Upper lobe of right lung (tissue), 1 donor: Measurements from ENCODE around the gene WTIP. TPM values are rescaled to one million over a fixed set of nuclear protein-coding genes. Genes with fewer than 3 reads are reported as not detected.
"Not testable (repeated sequence)": the region's sequence is repeated elsewhere in the genome, so short reads cannot be mapped to it uniquely, and the experiment has no call there.

Experiments used
- ATAC-seq: fragments of 200-7000 bp; cut with Tn5 transposase; one replicate; pipeline ENCODE4 v1.9.1; 2020; ENCODE audit warnings: mild to moderate bottlenecking, moderate library complexity
- DNase-seq: peaks from one replicate; pipeline ENCODE4 v3.0.0-alpha.2; 2020
- H3K27ac ChIP-seq: fragments of 200-600 bp; one replicate; pipeline ENCODE4 v1.8.0; 2022
- H3K27me3 ChIP-seq: fragments of 200-600 bp; one replicate; pipeline ENCODE4 v1.8.0; 2022; ENCODE audit warnings: mild to moderate bottlenecking
- H3K36me3 ChIP-seq: fragments of 200-600 bp; one replicate; pipeline ENCODE4 v1.8.0; 2022
- H3K4me1 ChIP-seq: fragments of 200-600 bp; one replicate; pipeline ENCODE4 v1.8.0; 2022
- H3K4me3 ChIP-seq: fragments of 200-600 bp; one replicate; pipeline ENCODE4 v1.8.0; 2022; ENCODE audit warnings: mild to moderate bottlenecking
- H3K9me3 ChIP-seq: fragments of 200-600 bp; one replicate; pipeline ENCODE4 v1.8.0; 2022
- intact Hi-C: fragments of 100-400 bp; cut with DNase I; formaldehyde crosslinking; loops from one replicate; pipeline ENCODE4 v1.11.0; 2022
- total RNA-seq: library from RNA; stranded (reverse); fragmentation: NEBNext Ultra II Directional; extraction: Animal tissue kit (Norgen Biotek cat#: 25700); gene quantifications from one replicate; pipeline ENCODE4 v1.2.1, GENCODE V29; 2021
- TF ChIP-seq, protein P1 (sequence below): fragments of 200-600 bp; IDR thresholded peaks from one replicate; pipeline ENCODE4 v1.8.0; 2022; ENCODE audit warnings: antibody characterized with exemption
- donor health status: DM: no; HTN: yes; CAD: no; lungs with severe emphysema.

WTIP gene
- total RNA-seq, 1 donor from 2014 or later, result 37.1 TPM

DNA sequence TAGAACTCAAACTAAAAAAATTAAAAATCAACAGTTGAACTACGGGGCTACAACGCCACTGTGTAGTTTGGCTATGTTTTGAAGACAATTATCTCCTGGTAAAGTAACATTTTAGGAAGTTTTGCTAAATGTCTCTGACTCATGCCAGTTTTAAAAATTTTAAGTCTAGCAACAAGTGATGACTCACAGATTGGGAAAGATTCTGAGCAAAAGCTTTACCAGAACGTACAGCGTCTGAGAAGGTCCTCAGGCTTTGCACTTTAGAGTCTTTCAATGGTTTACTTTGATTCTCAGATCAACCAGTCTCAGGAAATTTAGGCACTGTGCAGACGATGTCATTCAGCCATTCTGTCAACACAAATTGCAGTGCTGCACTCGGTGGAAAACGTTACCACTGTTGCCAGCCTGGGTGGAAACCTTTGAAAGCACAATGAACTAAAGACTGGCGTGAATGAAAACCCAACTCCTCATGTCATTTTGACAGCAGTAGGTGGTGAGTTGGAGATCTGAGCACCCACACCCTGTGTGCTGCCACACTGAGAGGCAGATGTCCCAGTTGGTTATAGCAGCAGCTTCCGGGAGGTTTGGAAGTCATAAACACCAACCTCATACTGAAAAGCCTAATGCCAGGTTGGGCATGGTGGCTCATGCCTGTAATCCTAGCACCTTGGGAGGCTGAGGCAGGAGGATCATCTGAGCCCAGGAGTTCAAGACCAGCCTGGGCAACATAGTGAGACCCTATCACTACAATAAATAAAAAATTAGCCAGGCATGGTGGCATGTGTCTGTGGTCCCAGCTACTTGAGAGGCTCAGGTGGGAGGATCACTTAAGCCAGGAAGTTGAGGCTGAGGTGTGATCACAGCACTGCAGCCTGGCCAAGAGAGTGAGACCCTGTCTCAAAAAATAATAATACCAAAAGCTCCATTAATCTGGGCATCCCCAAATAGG is 6.3 kb upstream of the WTIP start:
- H3K4me1 ChIP-seq, result no peaks in the 10 kb centered on the region
- ATAC-seq (no peak), DNase-seq (no peak)
- H3K27me3 ChIP-seq, result no peaks in the 10 kb centered on the region
- H3K27ac ChIP-seq, result peak overlapping the region; percentile 14
- peaks cover 28% of the 10 kb centered on the region for H3K36me3 ChIP-seq
- intact Hi-C loops, result no loop called here
- TF ChIP-seq, protein P1, sequence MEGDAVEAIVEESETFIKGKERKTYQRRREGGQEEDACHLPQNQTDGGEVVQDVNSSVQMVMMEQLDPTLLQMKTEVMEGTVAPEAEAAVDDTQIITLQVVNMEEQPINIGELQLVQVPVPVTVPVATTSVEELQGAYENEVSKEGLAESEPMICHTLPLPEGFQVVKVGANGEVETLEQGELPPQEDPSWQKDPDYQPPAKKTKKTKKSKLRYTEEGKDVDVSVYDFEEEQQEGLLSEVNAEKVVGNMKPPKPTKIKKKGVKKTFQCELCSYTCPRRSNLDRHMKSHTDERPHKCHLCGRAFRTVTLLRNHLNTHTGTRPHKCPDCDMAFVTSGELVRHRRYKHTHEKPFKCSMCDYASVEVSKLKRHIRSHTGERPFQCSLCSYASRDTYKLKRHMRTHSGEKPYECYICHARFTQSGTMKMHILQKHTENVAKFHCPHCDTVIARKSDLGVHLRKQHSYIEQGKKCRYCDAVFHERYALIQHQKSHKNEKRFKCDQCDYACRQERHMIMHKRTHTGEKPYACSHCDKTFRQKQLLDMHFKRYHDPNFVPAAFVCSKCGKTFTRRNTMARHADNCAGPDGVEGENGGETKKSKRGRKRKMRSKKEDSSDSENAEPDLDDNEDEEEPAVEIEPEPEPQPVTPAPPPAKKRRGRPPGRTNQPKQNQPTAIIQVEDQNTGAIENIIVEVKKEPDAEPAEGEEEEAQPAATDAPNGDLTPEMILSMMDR, result no peak
- H3K4me3 ChIP-seq, result no peak overlapping the region
- H3K9me3 ChIP-seq, result no peaks in the 10 kb centered on the region

DNA sequence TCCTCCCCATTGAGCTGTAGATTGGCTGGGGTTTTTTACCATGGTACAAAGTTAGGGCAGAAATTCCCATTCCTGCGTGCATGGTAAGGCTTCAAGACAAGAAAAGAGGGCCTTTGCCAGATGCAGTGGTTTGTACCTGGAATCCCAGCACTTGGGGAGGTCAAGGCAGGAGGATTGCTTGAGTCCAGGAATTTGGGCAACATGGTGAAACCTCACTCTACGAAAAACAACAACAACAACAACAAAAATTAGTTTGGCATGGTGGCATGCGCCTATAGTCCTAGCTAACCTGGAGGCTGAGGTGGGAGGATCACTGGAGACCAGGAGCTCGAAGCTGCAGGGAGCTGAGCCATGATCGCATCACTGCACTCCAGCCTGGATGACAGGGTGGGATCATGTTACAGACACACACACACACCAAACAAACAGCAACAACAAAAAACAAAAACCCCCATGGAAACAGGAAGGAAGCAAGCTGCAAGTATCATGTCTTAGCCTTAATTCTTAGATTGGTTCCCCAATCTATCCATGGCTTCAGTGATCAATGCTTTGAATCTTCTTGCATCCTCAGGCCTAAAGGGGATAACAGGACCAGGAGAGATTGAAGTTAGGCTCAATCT is 5.5 kb upstream of the WTIP start:
- H3K36me3 ChIP-seq, result peaks cover 20% of the 10 kb centered on the region
- H3K9me3 ChIP-seq, result no peaks in the 10 kb centered on the region
- no peaks in the 10 kb centered on the region for H3K4me1 ChIP-seq
- ATAC-seq, result no peak
- TF ChIP-seq, protein P1, result no peak
- DNase-seq, result no peak
- intact Hi-C loops, result no loop called here
- no peaks in the 10 kb centered on the region for H3K27me3 ChIP-seq
- H3K4me3 ChIP-seq, result no peak overlapping the region
- no peak overlapping the region for H3K27ac ChIP-seq

DNA sequence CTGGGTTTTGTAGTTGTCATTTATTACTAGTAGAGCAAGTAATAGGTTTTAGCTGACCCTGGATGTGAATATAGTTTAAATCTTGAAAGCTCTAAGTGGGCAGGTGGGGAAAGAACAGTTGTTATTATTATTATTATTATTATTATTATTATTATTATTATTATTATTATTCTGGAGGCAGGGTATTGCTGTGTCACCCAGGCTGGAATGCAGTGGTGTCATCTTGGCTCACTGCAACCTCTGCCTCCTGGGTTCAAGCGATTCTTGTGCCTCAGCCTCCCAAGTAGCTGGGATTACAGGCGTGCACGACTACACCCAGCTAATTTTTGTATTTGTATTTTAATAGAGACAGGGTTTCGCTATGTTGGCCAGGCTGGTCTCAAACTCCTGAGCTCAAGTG is 3.1 kb upstream of the WTIP start:
- H3K9me3 ChIP-seq, H3K4me1 ChIP-seq, ATAC-seq, H3K4me3 ChIP-seq, intact Hi-C loops, DNase-seq, H3K36me3 ChIP-seq, H3K27ac ChIP-seq, H3K27me3 ChIP-seq: not testable (repeated sequence)

GRCh38 chr19:34479396-34479795 is 2.2 kb upstream of the WTIP start:
- Histone ChIP-seq H3K4me1 (peaks cover 13% of the 10 kb centered on the region), H3K36me3 (no peaks in the 10 kb centered on the region), H3K9me3 (no peaks in the 10 kb centered on the region), H3K27me3 (no peaks in the 10 kb centered on the region), H3K4me3 (no peak overlapping the region), H3K27ac (no peak overlapping the region)
- DNase-seq, result no peak
- no peak for ATAC-seq
- intact Hi-C loops, result no loop called here
- TF ChIP-seq, protein P1, result no peak

- peak overlapping the region; percentile 81 for H3K27ac ChIP-seq
- DNase-seq (no peak), ATAC-seq (no peak)
- intact Hi-C loops, result no loop called here
- peaks cover 14% of the 10 kb centered on the region for H3K4me1 ChIP-seq
- no peaks in the 10 kb centered on the region for H3K36me3 ChIP-seq
- TF ChIP-seq, protein P1, result no peak
- no peaks in the 10 kb centered on the region for H3K9me3 ChIP-seq
- H3K27me3 ChIP-seq, result no peaks in the 10 kb centered on the region
- H3K4me3 ChIP-seq, result no peak overlapping the region
Observed at GRCh38 chr19:34480491-34480890, 1.1 kb upstream of the WTIP start.

- H3K36me3 ChIP-seq, result no peaks in the 10 kb centered on the region
- H3K9me3 ChIP-seq, result no peaks in the 10 kb centered on the region
- TF ChIP-seq, protein P1, result no peak
- peak overlapping the region; percentile 60 for H3K4me3 ChIP-seq
- peaks cover 14% of the 10 kb centered on the region for H3K4me1 ChIP-seq
- H3K27ac ChIP-seq, result no peak overlapping the region
- no peaks in the 10 kb centered on the region for H3K27me3 ChIP-seq
- ATAC-seq (peak; percentile 47), DNase-seq (peak; percentile 71)
- intact Hi-C loops, result no loop called here
Observed at GRCh38 chr19:34481861-34482379, 362 bp downstream of the WTIP start.
